NCI-H2029 (cell line): ENCODE measurements around the gene MYH10.
A peak's percentile ranks its signal among the peaks of the same experiment; 100 is the strongest.
"Not testable (repeated sequence)": the region's sequence is repeated elsewhere in the genome, so short reads cannot be mapped to it uniquely, and the experiment has no call there.

Source experiments
- DNase-seq: peaks from one replicate; lab custom pipeline; 2025; lab: John Stamatoyannopoulos, UW

MYH10 gene

DNA sequence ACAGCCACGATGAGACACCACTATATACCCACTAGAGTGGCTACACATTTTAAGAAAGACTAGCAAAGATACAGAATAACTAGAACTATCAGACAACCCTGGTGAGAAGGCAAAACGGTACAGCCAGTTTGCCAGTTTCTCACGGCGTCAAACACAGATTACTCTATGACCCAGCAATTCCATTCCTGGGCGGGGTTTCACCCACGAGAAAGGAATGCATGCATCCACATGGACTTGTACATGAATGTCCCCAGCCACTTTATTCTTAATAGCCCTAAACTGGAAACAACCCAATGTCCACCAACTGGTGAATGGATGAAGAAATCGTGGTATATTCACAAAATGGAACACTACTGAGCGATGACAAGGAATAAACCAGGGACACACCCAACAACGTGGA lies 74.5 kb downstream of the MYH10 start:
- DNase-seq = no peak

DNA sequence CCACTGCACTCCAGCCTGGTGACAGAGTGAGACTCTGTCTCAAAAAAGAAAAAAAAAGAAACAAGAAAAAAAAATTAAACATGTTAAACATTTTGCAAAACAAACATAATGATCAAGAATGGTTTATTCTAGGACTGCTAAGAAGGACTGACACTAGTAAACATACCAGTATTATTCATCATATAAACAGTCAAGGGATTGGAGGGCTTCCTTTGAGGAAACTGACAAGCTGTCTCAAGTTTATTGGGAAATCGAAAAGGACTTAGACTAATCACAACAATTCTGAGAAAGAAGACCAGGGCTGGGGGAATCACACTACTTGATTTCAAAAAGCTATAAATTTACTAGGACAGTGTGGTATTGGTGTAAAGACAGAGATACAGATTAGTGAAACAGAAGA lies 75.5 kb downstream of the MYH10 start:
- no peak for DNase-seq

DNA sequence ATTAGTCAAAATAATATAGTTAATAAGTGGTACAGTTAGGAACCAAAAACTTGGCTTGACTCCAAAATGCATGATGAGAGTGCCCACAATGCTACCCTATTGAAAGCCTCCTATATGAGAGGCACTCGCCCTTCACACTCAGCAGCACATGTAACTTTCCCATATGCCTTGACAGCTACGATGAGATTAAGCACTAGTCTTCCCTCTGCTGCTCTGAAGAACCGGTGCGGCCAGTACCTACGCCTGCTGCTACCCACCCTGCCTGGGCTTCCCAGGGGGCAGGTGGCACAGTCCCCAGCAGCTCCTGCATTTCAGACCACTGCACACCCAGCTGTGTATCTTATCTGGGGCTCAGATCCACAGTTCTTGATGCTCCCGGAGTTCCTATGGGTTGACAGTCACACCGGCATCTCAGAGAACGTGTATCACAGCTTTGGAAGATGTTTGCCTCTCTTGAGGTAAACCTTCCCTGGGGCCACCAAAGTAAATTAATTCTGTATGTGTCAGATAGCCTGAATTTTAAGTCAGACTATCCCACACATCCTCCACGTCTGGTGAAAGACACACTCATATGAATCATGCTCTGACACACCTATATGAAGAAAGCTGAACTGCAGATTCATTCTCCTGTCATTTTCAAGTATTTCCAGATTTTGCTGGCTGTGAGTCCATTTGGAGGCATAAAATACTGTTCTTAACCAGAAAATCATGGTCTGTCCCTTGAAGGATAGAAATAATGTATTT lies 77.8 kb downstream of the MYH10 start:
- no peak for DNase-seq

DNA sequence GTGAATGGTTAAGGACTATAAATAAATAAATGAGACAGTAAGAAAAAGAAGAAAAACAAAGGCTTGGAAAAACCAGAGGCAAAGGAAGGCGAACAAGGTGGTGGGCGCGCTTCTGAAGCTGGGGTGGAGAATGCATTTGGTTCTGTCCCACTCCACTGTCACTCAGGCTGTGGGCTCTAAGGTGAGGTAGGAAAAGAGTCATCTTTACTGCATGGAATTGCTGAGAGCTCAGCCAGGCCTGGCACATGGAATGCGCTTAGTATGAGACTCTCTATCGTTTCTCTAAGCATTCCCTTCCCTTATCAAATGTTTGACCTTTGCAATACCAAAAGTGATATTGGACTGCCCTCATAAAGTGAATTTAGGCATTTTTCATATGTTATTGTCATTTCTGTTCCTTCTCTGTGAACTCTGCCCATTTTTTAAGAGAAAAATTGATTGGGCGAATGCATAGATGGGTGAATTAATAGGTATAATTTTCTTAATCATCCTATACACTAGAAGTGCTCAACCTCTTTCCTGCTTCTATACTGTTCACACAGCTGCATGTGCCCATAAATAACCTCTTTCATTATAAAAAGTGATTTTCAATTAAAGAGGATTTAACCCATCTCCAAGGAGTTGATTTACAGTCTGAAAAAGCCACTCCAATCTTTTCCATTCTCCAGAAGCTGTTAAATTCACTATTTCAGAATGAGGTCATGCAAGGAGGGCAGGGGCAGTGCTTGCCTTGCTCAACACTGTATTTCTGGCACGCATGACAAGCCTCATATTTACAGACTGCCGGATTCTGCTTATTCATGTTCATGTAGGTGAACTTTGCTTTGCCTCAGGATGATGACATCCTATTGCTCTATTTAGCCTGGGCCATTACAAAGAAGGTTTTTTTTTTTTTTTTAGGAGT lies 87.7 kb downstream of the MYH10 start:
- no peak for DNase-seq

DNA sequence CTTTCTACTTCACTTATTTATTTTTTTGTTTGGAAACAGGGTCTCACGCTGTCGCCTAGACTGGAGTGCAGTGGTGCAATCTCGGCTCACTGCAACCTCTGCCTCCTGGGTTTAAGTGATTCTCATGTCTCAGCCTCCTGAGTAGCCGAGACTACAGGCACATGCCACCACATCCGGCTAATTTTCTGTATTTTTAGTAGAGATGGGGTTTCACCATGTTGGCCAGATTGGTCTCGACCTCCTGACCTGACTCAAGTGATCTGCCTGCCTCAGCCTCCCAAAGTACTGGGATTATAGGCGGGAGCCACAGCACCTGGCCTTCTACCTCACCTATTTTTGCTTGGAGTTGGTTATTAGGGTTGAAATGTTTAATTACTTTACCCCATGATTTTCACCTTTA lies 90.5 kb downstream of the MYH10 start:
- not testable (repeated sequence) for DNase-seq

DNA sequence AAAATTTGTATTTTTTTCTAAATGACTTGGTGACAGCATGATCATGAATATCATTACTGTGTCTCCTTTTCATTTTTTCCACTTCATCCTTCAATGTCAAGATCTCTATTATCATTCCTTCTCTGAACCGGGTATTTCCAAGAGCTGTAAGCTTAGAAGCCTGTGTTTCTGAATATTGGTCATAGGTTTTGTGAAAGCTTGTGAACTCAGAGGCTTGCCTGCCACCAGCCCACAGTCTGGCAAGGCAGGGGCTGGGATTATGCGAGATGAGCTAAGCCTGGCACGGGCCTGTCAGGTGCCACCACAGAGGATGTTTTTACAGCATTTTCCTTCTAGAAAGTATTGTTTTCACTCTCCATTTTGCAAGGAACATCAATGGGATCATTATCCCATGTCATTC lies 92.8 kb downstream of the MYH10 start:
- DNase-seq = no peak

DNA sequence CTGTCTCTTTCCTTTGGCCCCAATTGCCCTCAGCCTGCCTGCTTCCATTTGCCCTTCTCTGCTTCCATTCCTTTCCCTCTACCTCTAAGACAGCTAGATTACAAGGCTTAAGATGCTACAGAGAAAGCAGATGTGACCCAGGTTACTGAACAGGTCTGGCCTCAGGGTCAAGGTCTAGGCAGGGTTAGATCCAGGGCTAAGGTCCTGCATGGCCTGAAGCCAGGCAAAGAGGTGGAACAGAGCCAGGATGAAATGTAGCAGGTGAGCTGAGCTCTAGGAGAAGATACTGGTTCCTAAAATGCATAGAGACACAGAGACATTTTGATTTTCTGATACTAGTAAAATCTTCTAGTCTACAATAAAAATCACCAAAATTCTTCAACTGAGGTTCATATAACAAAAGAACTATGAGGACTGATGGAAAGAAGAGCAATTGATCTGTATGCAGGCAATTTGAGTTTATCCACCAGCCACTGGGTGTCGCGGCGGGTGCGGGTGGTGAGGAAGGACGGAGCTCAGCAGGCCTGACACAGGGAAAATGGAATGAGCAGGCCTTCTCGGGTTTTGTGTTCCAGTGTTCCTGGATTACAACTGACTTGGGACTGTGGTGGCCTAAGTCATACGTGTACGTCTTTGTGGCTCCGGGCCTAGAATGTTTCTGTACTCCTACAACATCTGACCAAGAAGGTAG lies 95.9 kb downstream of the MYH10 start:
- no peak for DNase-seq

DNA sequence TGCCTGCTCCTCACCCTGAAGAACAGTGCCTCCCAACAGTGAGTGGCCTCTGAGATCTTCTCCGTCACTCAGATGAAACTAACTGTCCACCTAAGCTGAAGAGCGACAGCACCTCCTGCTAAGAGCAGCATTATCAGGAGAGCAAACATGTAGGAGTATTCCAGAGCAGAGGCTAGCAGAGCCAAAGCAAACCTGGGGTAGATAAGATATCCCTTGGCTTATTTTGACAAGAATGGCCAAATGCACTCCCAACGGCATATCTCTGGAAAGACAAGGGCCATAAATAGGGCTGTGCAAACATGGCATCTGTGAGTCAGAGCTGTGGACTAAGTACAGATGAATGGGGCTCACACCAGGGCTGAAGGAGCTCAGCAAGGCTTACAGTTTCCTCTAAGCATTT lies 98.5 kb downstream of the MYH10 start:
- peak; percentile 15 for DNase-seq

DNA sequence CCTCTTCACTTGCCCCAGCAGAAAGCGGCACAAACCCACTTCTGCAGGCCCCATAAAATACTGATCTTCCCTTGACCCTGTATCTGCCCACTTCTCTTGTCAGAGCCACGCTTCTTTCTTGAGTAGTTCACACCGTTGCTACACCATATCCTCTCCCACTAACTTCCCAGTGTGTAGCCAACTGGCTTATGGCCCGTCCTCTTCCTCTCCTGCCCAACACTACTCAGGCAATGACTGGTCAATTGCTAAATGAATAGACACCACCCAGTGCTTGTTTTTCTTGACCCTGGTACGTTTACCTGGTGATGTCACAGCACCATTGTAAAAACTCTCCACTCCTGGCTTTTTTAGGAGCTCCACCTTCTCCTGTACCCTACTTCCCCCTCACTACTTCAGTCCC lies 107.9 kb downstream of the MYH10 start:
- DNase-seq = no peak

DNA sequence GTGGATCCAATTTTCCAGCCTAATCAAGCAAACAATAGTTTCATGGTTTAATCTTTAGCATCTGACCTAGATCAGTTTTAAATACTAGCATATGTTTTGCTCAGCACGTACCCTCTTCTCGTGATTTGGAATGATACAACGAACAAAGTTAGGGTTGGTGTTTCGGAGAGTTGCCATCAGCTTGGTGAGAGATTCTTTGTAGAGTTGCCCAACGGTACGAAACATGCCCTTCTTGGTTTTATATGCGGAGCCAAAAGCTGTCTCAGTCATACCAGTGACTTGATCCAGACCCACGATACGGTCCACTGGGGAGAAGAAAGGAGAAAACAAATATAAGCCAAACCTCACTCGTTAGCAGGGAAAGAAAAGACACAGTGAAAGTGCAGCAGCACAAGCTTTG lies 109.5 kb downstream of the MYH10 start:
- DNase-seq = no peak

DNA sequence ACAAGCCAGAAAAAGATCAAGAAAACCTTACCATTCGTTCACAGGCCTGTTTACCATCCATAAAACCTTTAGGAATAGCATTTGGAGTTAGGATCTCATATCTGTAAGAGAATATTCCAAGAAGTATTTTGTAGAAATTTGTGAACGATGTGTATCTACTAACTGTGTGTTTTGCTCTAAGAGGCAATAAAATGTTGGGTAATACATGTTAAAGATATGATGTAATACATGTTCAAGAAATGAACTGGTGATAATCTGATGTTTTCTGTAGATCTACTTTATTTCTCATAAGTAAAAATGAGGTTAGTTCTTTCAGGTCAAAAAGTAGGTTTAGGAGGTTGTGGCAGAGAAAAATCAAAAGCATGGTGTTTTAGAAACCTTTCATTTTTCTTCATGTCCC lies 111.7 kb downstream of the MYH10 start:
- no peak for DNase-seq

DNA sequence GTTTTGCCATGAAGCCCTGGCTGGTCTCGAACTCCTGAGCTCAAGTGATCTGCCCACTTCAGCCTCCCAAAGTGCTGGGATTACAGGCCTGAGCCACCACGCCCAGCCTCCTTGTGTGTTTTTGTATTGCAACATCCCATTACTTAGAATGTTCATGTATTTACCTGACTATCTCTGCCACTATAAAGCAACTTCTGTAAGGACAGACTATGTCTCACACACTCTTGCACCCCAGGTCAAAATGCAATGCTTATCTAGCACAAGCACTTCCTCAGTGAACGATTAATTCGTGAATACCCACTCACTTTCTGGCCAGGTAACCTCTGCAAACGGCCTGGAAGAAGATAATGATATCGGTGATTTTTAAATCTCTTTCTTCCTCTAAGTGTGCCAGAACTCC lies 112.2 kb downstream of the MYH10 start:
- no peak for DNase-seq

DNA sequence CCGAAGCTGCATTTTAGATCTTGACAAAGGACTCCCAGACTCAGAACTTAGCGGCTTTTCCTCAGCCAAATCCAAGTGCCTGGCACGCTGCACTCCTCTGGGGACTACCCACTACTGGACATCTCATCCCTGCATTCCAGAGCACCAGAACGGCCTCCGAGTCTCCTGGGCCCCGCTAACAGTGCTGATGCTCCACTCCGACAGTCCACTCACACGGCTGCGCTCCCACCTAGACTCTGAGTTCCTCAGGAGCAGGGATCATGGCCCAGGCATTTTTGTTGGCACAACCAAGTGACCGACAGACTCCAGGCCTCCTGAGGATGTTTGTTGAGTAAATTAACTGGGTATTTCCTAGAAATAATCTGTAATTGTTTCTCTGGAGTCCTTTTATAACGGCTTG lies 115.7 kb downstream of the MYH10 start:
- no peak for DNase-seq

DNA sequence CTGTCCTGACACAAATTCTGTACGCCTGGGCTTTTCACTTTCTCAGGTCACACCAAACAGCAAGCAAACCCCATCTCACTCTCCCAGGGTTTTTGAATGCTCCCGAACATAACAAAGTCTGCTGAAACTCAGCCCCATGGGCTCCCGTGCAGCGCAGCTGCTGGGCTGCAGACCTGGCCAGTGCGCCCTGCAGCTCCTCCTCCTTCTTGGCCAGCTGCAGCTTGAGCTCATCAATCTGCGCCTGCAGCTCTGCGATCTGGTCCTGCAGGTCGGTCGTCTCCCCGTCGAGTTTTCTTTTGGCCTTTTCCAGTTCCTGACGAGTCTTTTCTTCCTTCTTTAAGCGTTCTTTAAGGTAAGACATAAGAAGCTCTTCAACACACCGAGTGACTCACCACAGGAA lies 124.4 kb downstream of the MYH10 start:
- no peak for DNase-seq

DNA sequence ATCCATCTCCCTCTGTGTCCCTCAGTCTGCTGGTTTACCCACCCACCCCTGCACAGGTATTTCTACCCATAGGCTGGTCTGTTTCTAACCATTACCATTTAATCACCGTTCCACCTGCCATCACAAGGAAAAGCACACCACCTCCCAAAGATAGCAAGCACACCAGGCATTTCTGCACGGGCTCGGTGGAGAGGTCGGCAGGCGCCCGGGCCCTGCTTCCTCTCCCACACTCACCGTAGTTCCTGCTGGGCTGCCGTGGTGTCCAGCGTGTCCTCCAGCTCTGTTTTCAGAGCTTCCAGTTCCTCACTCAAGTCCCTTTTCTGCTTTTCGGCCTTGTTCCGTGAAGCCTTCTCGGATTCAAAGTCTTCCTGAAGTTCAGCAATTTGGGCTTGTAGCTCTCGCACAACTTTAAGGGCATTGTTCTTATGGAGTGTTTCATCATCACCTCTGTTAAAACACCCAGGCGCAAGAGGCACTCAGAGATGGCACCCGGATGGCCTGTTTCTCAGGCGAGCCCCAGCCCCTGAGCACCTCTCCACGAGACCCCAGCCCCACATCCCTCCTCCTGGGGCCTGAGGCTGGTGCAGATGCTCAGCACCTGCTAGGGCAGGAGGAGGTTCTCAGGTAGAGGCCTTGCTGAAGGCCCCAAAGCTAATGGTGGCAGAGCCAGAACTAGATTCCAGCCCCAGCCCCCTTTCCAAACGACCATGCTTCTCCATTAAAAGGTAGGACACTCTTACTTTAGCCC lies 125.9 kb downstream of the MYH10 start:
- DNase-seq = no peak

DNA sequence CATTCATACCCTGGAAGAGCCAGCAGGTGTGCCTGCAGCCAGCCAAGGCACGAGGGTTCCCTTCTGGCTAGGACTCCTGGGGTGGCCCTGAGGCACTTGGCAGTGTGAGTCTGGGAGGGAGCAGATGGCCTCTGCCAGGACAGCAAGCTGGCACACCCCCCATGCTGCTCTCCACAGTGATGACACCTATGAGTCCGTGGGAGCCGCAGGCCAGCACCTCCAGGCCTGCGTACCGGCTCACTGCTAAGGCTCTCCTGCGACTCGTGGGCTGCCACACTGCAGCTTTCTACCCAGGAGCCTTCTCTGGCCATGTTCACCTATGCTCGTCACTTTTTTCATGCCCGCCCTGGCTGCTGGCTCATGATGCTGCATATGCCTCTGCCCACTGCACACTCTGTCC lies 126.7 kb downstream of the MYH10 start:
- no peak for DNase-seq

DNA sequence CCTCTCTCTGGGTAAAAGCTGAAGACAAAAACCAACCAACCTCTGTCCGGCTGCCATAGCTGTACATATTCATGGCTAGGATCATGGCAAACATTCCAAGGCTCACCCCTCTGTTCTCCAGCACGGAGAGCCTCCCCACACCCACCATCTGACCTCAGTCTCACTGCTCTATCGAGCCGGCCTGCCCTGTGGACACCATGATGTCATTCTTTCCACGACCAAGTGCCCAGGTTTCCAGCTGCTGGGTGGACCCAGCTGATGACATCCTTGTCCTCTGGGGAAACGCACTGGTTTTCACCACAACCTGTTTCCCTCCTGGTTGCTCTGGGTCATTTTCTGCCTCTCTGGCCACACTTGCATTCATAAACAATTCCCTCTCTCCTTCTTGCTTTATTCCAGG lies 127.2 kb downstream of the MYH10 start:
- DNase-seq = no peak

DNA sequence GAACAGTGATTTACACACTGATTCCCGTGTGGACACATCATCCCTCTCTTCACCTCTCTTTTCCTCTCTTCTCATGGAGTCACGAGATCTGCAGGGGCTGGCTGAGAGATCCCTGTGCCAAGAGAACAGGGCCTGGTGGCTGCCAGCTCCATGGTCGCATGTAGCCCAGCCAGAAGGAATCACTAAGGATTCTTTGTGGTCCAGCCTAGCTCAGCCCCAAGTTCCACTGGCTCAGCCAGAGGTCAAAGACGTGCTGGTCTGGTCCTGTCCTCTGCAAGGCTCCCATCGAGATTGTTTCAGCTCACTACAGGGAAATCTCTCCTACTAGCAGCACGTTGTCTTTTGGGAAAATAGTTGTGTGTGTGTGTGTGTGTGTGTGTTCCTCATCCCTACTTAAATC lies 128.4 kb downstream of the MYH10 start:
- no peak for DNase-seq

DNA sequence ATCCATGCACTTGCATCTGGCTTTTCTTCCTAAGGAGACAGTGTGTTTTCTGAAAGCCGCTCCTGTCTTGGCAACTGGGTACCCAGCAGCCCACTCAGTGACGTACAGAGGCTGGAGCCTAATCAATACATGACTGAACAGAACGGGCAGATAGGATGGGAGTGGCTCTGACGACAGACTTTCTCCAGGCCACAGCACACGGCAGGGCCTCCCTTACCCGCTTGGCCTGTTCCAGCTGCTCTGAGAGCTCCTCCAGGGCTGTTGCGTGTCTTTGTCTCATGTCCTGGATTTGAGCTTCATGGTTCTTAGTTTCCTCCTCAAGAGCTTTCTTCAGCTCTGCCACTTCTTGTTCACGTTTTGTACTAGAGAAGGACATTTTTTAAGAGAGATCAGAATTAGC lies 129.9 kb downstream of the MYH10 start:
- DNase-seq = no peak

DNA sequence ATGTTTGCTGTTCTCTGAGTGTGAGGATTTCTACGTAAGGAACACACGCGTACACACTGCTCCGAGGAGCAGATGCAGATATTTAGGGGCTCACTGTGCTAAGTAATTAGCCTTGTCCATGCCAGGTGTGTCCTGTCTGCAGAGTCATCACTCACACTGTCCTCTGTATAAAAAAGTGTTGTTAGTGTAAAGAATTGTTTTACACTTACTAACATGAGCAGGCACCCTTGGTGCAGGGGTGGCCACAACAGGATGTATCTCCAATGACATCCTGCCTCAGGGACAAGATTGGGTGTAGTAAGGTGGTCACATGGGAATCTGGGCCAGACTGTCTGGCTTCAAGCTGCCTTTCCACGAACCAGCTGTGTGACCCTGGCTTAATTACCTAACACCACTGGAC lies 130.9 kb downstream of the MYH10 start:
- DNase-seq = no peak

DNA sequence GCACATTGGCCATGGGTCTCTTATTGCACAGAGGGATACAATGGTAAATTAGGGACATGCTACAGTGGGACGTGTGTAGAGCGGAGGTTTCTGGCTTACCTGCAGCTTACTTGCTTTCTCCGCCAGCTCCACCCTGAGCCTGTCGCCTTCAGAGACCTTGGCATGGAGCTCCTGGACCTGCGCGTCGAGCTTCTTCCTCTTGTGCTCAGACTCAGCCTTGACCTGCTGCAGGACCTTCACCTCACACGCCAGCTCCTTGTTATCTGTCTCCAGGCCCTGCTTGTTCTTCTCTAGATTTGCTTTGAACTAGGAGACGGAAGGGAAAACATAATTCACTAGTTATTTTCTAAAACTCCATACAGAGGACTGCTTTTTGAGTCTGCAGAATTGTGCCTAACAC lies 131.4 kb downstream of the MYH10 start:
- DNase-seq = no peak

DNA sequence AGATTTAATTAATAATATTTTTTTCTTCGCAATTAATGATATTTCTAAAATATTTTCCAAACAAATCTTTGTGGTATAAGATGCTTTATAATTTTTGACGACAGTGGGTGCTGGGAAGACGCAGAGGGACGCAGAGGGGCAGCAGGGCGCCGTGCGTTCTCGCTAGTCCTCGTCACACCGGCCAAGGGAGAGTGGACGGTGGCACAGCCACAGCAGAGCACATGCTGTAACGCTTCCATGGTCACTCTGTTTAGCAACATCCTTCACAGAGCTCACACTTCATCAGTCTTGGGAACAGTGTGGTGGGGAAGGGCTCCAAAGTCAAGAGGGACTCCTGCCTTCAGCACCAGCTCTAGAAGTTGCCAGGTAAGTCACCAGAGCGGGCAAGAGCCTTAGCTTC lies 134.4 kb downstream of the MYH10 start:
- DNase-seq = no peak
